ENCODE measurements around the gene AP3D1.
"Not testable (repeated sequence)": the region's sequence is repeated elsewhere in the genome, so short reads cannot be mapped to it uniquely, and the experiment has no call there.

Gene AP3D1

DNA sequence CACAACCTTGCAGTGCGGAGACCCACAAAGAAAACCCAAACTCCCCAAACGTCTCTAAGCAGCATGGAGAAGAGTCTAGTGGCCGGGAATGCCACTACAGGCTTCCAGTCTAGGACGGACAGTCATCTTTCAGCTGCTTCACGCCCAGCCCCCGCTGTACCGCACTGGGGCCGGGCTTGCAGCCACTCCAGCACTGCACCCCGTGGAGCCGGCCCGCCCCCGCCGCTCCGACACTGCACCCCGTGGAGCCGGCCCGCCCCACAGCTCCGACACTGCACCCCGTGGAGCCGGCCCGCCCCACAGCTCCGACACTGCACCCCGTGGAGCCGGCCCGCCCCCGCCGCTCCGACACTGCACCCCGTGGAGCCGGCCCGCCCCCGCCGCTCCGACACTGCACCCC, 23.1 kb downstream of the AP3D1 start:
- DNase-seq (ENCODE audit: low read depth in 2 of 2): not testable (repeated sequence)

DNA sequence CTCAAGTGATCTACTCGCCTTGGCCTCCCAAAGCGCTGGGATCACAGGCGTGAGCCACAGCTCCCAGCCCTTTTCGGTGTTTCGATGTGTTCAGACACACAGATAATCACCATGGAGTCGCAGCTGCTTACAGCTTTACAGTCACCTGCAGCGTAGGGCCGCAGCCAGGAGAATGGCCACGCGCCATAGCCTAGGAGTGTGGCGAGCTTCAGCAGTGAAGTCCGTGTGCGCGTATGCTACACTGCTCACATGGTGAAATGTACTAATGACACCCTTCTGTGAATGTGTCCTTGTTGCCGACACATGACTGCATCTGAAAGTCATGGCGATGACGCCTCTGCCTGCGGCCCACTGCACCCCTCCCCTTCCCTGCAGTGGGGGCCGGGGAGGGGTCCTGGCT, 23.6 kb downstream of the AP3D1 start:
- DNase-seq (ENCODE audit: low read depth in 2 of 2): no peak

DNA sequence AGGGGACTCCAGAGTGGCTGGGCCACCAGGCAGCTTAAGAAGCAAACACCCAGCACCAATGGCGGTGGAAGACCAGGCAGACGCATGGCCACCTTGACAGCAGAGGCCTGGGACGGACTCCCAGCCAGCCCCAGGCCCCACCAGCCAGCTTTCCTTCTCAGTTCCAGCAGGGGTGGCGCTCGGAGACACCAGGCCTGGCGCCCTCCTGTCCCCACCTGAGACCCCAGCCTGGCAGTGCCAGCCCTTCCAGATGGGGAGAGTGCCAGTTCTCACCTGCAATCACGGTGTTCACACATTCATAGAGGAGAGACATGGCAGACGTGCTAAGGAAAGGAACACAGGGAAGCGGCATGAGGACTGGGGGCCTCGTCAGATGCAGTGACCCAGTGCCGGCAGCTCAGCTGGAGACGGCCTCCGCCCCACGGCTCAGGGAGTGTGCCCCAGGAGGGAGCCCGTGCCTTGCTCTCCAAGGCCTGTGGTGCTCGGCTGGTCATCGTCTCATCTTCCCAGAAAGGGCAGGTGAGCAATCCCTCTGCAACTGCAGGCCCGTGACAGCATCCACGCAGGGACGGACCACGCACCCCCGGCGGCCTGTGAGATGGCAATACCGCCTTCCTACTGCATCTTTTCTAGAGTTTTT, 24.4 kb downstream of the AP3D1 start:
- no peak for DNase-seq (ENCODE audit: low read depth in 2 of 2)

DNA sequence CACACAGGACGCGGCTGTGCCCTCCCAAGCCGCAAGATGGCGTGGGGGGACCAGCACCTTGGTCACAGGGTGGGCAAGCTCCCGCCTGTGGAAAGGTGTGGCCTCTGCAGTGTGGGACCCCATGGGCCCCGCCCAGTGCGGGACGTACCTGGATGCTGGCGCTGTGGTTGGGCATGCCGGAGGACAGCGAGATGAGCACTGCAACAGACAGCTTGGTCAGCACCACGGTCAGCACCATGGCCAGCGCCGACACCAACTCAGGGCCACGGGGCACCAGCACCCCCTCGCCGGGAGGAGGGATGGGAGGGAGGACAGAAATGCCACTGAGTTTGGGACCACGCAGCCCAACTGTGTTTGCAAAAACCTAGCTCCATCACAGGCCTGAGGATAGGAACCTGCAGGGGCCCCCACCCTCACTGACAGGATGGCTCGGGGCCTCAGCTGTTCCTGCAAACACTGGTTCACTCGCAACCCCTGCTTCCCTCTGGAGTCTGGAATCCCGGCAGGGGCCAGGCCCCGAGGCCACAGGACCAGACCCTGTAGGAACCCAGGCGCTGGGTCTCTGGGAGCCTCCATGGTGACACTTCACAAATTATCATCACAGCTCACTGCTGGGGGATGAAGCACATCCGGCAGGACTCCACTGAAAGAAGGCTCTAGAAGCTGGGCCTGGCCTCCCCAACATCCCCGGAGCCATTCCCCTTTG, 27.5 kb downstream of the AP3D1 start:
- no peak for DNase-seq (ENCODE audit: low read depth in 2 of 2)

DNA sequence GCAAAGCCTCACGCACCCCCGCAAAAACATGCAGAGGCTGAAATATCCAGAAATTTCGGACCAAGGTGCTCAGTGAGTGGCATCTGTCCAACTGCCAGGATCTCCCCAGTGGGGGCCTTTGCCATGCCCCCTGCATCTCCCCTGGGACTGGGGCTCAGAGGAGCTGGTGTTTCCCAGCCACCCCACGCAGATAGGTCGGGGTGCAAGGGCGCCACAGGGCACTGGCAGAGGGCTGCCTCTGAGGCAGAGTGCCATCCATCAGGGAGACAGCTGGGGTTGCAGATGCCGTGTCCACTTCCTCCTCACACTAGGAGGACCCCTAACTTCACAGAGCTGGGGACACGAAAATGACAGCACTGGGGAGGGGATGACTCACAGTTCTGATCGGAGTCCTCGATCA, 28.4 kb downstream of the AP3D1 start:
- DNase-seq (ENCODE audit: low read depth in 2 of 2): no peak

DNA sequence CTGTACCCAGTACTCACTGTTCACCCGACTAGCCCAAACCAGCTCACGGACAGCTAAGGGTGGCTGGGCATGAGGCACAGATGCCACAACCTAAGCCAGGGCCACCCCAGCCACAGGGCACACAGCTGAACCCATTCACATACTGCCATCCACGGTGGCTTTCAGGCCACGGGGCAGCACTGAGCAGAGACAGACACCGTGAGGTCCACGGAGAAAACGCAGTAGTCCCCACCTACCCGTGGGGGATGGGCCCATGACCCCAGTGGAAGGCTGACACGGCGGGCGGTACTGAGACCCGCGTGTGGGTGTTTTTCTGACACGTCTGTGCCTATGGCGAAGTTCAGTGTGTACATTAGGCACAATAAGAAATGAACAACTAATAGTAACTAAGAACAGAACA, 29.1 kb downstream of the AP3D1 start:
- DNase-seq (ENCODE audit: low read depth in 2 of 2): no peak

DNA sequence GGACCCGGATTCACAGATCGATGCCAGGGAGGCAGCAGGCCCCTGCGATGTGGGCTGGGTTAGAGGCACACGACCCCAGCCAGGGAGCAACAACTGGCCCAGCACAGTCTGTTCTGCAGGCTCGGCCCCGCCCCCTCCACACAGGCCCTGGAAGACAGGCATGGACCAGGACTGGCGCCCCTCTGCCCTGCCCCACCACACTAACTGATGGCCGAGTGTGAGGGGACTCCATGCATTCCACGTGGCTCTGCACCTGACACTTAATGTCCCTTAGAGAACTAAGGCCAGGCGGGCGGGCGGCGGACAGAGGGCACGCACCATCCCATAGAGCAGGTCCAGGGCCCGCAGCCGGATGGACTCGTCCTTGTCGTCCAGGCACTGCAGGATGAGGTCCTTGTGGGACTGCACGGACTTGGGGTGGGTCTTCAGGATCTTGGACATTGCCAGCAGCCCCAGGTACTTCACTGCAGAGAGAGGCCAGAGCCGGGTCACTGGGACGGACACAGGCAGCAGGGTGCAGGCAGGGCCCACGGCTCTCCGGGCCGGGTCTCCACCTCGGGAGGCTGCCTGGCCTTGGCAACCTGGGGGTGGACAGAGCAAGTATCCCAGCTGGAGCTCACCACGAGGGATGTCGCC, 29.8 kb downstream of the AP3D1 start:
- no peak for DNase-seq (ENCODE audit: low read depth in 2 of 2)

DNA sequence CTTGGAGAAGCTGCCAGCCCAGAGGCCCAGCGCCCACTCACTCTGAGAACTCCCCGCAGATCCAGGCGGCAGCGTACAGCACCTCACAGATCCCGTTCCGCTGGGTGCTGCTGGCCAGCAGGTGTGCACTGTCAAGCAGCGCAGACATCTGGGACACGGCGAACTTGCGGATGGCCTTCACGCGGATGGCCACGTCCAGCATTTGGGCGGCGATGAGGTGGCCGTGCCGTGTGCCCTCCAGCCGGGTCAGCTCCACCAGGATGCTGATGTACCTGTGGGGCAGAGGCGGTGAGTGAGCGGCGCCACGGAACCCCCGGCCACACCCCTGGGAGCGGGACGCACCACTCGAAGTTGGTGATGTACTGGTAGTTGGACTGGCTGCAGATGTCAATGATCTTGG, 30.5 kb downstream of the AP3D1 start:
- DNase-seq (ENCODE audit: low read depth in 2 of 2): no peak

DNA sequence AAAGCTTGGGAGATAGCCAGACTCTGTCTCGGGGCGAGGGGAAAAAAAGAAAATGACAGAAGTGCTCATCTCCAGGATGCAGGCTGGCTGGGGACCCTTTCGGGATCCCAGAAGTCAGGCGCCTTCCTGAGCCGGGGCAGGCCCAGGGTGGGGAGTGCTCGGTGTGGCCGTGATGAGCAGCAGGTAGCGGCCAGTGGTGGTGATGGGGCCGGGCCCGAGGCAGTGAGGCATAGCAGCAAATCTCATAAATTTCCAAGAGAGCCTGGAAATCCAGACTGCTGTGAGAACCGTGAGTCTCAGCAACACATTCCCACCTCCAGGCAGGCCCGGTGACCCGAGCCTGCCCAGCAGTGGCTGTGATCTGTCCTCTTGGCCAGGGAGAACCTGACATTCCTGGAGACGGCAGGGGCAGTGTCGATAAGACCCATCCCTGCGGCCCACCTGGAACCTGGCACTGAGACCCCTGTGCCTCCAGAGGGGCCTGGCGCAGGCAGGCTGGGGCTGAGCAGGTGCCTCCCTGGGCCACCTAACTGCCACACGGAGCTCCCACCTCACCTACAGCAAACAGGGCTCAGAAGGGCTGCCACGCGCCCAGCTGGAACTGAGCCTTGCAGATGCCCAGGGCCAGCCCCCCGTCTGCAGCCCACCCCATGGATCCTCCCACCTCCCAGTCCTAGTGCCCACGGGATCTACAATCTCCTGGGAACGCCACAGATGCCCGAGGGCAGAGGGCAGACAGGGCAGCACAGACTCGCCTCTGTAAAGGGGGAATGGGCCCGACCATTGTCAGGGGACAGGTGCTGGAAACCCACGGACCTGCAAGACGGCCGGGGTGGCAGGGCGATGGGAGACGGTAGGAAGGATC, 31.2 kb downstream of the AP3D1 start:
- no peak for DNase-seq (ENCODE audit: low read depth in 2 of 2)

DNA sequence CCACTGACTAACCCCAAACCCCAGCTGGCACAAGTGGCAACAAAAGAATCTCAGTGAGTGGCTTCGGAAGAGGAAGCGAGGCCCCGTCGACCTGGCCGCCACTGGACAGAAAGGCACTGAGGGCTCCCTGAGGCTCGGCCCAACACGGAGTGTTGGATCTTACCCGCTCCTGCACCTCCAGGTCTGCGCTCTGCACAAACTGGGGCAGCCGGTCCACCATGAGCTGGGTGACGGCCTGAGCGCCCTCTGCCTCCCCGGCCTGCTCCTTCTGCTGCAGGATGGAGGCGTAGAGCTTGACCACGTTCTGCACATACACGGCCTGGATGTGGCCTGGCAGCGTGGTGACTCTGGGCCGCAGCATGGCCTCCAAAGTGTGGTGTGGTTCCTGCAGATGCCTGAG, 32.9 kb downstream of the AP3D1 start:
- no peak for DNase-seq (ENCODE audit: low read depth in 2 of 2)

DNA sequence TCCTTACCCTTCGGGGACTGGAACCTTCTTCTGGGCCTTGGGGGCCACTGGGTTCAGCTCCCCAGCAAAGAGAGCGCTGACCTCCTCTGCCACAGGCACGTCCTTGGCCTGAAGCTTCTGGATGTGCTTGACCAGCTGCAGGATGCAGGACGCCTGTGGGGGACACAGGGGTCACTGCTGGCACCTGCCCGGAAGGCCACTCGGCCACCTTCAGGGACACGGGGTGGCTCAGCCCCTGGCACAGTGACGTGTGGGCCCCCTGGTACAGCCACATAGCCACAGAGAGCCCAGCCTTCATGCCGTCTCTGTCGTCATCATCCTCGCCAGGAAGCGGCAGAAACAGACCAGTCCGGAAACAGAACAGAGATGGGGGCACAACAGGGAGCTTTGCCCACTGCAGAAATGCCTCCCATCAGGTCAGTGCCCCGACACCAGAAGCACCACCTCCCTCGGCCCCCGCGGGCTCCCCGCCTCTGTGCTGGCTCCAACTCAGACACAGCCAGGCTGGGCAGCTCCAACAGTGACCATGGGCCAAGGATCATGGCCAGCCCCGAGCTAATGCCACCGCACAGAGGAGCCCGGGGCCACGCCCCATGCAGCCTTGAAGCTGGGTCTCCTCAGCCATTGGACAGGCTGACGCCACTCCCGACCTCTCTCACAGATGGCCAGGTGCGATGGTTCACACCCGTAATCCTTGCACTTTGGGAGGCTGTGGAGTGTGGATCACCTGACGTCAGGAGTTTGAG, 34.0 kb downstream of the AP3D1 start:
- DNase-seq (ENCODE audit: low read depth in 2 of 2): no peak

DNA sequence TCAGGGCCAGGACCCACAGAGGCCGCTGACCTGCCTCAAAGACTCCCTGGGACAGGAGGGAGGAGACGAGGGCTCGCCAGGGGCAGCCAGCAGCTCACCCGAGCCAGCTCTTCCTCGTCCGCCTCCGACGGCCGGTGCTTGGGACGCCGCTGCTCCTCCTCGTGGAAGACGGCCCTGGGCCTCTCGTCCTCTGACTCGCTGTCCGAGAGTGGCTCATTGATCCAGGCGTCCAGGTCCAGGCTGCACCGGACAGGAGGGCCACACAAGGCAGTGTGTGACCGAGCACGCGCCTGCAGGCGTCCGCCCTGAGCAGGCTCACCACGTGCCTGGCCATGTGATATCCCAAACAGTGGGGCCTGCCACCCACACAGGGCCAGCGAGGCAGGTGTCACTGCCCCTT, 34.9 kb downstream of the AP3D1 start:
- DNase-seq (ENCODE audit: low read depth in 2 of 2): no peak

DNA sequence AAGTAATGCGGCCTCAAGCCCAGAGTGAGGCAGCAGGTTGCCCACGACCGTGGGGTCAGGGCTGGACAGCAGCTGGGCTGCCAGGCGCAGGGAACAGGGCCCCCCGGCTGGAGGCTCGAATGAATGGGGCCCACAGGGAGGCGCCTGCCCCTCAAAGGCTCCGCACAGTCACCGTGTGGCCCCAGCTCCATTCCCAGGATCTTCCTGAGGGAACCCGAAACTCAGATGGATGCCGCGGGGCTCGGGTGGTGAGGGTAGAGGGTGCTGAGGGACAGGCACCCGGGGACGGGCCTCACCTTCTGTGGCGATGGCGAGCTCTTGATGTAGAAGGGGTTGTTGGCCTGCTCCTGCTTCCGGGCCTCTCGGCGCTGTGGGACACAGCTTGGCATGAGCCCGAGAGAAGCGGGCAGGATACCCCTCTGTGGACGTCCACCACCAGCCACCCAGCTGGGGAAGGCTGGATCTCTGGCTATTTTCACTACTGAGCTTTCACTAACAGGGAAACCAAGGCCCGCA, 35.4 kb downstream of the AP3D1 start:
- DNase-seq (ENCODE audit: low read depth in 2 of 2): no peak

DNA sequence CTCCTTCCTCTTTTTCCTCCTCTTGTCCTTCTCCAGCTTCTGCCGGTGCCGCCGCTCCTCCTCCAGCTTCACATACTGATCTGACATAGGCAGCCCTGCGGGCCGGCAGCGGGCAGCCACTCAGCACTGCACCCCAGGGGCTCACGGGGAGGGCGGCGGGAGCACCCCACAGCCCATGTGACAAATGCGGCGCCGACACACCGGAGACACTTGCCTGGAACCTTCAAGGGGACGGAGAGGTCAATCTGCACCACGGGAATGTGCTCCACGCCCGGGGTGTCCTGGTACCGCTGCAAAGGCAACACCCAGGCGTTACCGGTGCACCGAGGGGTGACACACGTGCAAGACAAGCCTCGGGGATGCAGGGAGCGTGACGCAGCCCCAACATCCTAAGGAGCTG, 36.0 kb downstream of the AP3D1 start:
- no peak for DNase-seq (ENCODE audit: low read depth in 2 of 2)

DNA sequence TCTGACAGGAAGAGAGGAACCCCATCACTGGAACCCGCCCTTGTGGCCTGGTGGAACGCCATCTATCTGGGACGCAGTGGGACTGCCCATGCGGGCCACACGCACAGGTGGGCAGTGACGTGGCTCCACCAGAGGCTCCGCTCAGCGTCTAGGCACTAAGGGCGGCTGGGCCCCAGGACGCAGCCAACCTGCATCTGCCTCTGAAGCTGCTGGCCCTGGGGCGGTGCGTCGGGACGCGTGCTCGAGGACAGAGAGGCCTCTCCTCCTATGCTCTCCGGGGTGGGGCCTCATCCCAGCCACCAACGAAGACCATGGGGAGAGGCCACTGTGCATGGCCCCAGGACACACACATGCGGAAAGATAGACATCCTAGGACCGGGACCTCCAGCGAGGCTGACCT, 36.5 kb downstream of the AP3D1 start:
- DNase-seq (ENCODE audit: low read depth in 2 of 2): no peak

DNA sequence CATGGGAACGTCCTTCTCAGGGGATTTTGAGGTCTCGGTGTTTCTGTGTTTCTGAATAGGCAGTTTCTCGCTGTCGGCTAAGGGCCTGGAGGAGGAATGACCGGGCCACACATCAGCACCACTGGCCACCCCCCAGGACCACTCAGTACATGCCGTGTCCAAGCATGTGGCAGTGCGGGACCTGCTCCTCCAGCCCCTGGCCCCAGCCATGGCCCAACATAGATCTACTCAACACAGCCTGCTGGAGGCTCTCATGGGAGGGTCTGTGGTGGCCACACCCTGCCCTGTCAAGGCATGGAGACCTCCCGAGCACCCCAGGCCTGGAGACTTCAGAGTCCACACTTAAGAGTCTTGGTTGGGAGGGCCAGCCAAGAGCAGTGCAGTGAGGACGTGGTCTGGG, 37.1 kb downstream of the AP3D1 start:
- DNase-seq (ENCODE audit: low read depth in 2 of 2): no peak

DNA sequence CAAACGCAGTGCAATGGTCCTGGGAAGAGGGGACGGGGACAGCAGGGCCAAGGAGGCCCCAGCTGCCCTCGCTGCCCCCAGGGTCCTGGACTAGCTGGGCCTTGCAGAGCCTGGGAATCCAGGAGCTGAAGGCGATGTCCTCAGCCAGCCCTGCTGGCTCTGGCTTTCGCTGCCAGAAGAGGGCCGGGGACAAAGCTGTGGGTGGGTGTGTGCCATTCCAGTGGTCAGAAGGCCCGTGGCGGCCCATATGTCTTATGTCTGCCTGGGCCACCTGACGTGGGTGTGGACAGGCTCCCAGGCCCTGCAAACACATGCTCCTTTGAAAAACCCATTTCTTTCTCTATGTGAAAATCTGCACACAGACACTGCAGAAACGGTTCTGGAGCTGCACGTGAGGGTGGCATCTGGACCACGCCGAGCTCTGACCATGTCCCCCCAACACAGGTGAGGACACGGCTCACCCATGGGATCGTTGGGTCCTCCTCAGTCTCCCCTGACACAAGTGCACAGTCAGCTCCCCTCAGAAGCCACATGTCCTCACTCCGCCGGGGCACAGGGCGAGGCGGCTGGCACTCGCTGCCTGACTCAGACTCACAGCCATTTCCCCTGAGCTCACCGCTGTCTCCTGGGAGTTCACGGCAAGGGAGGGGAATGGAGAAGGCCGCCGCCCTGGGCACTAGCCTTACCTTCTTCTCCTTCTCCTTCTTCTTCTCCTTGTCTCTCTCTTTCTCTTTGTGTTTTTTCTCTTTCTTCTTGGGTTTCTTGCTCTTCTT, 37.7 kb downstream of the AP3D1 start:
- no peak for DNase-seq (ENCODE audit: low read depth in 2 of 2)

DNA sequence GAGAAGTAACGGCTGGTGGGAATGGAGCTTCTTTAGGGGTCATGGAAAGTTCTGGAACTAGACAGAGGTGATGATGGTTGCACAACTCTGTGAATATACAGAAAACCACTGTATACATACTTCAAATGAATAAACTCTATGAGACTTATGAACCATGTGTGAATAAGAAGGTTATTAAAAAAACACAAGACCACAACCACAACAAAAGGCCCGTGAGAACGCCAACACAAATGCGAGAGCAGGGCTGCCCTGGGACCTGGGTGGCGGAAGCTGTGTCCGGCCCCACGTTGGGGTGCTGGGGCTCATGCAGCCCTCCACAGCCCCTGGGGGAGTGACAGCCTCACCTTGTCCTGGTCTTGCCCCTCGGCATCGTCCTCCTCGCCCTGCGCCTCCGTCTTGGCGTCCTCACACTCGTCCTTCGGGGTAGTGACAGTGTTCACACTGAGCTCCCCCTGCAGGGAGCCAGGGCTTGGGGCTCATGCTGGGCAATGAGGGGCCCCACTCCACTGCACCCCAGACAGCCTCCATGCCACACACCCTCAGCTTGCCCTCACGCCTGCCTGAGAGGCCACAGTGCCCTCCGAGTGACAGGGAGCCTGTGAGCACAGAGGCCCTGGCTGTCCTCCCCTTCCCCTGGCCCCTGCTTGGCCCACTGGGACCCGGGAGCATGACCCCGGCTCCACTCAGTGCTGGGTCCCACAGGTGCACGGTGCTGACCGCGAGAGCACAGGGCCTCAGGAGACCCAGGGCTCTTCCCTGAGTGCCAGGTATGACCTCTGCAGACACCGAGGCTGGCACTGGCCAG, 38.6 kb downstream of the AP3D1 start:
- DNase-seq (ENCODE audit: low read depth in 2 of 2): no peak

DNA sequence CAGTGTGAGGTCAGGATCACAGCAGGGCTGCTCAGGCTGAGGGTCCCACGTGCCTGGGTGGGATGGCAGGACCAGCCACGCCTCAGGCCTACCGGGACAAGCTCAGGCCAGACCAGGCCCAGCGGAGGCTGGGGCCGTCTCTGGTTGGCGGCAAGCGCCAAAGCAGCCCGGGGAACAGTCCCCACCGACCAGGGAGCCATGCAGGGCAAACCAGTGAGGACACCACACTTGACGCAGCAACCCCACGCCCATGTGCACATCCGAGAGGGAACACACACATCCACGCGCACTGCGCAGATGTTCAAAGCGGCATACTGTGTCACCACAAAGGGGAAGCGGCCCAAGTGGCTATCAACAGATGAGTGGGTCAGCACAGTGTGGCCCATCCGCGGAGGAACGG, 39.5 kb downstream of the AP3D1 start:
- no peak for DNase-seq (ENCODE audit: low read depth in 2 of 2)

DNA sequence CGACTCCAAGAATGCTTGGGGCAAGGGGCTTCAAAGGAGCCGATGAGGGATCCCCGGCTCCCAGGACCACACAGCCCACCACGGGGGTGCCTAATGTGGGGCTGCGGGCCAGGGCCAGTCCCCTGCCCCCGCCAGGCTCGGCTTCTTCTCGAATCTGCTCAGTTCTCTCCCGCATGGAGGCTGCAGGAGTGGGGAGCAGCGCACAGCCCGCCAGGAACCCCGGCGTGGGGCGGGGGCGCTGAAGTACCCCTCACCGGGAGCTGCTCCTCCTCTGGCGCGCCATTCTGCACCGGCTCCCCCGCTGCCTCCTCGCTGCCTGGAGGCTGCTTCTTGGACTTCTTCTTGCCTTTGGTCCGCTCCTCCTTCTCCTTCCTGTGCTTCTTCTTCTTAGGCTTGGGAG, 39.9 kb downstream of the AP3D1 start:
- no peak for DNase-seq (ENCODE audit: low read depth in 2 of 2)
